ENCODE measurements around the gene VEZT. TPM values are rescaled to one million over a fixed set of nuclear protein-coding genes. Genes with fewer than 3 reads are reported as not detected.

Gene VEZT
- total RNA-seq, 1 experiment from 2014 or later: 107 TPM

GRCh38 chr12:95218150-95219133, 835 bp downstream of the VEZT start:
- ChIA-PET POLR2A (ENCODE audit: low non-redundant PET) (no interaction called here), CTCF (no interaction called here)
- Histone ChIP-seq H3K9me3 (ENCODE audit: low read depth, low read length, poor library complexity, severe bottlenecking) (no peaks in the 10 kb centered on the region), H3K4me1 (ENCODE audit: insufficient read depth, low read length, poor library complexity, severe bottlenecking) (peaks cover 7% of the 10 kb centered on the region), H3K27me3 (replicated peaks; ENCODE audit: insufficient read depth, low read depth, low read length, poor library complexity) (no peaks in the 10 kb centered on the region), H3K4me3 (ENCODE audit: low read depth, low read length, poor library complexity, severe bottlenecking) (peak overlapping the region; percentile 76), H3K27ac (ENCODE audit: low read depth, low read length, poor library complexity, severe bottlenecking) (peak overlapping the region; percentile 90), H3K36me3 (ENCODE audit: insufficient read depth, low read length, poor library complexity, severe bottlenecking) (no peaks in the 10 kb centered on the region)
- BruUV-seq (replicated peaks): TSS peak; percentile 64
- peak; percentile 73 for DNase-seq (ENCODE audit: low spot score)
- TF ChIP-seq EZH2 (IDR thresholded peaks at IDR 0.05; ENCODE audit: borderline replicate concordance, low read depth, low read length, poor library complexity, severe bottlenecking) (no peak), CTCF (conservative IDR thresholded peaks at IDR 0.05; ENCODE audit: low read depth, low read length) (no peak)
- intact Hi-C loops (cut with micrococcal nuclease; ENCODE audit: unreplicated experiment): loop anchor here (5.0 kb wide), 2 partner anchors 86 to 259 kb away; no protein-coding TSS in a partner anchor

DNA sequence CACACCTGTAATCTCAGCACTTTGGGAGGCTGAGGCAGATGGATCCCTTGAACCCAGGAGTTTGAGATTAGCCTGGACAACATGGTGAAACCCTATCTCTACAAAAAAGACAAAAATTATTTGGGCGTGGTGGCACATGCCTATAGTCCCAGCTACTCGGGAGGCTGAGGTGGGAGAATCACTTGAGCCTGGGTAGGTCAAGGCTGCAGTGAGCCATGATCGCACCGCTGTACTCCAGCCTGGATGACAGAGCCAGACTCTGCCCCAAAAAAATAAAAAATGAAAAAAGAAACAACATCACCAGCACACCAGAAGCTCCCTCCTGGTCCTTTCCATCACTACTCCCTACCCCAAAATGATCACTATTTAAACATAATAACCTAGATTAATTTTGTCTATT, 2.6 kb downstream of the VEZT start:
- DNase-seq (ENCODE audit: low spot score): no peak
- H3K4me3 ChIP-seq (ENCODE audit: low read depth, low read length, poor library complexity, severe bottlenecking): peak overlapping the region; percentile 76
- POLR2A ChIA-PET (ENCODE audit: low non-redundant PET): no interaction called here
- H3K4me1 ChIP-seq (ENCODE audit: insufficient read depth, low read length, poor library complexity, severe bottlenecking): peaks cover 17% of the 10 kb centered on the region
- no peak overlapping the region for H3K27ac ChIP-seq (ENCODE audit: low read depth, low read length, poor library complexity, severe bottlenecking)
- intact Hi-C loops (cut with micrococcal nuclease; ENCODE audit: unreplicated experiment): no loop called here
- CTCF ChIA-PET: no interaction called here
- peaks cover 10% of the 10 kb centered on the region for H3K36me3 ChIP-seq (ENCODE audit: insufficient read depth, low read length, poor library complexity, severe bottlenecking)
- H3K9me3 ChIP-seq (ENCODE audit: low read depth, low read length, poor library complexity, severe bottlenecking): no peaks in the 10 kb centered on the region
- no peak for TF ChIP-seq EZH2 (IDR thresholded peaks at IDR 0.05; ENCODE audit: borderline replicate concordance, low read depth, low read length, poor library complexity, severe bottlenecking)
- TF ChIP-seq CTCF (conservative IDR thresholded peaks at IDR 0.05; ENCODE audit: low read depth, low read length): no peak
- no peaks in the 10 kb centered on the region for H3K27me3 ChIP-seq (replicated peaks; ENCODE audit: insufficient read depth, low read depth, low read length, poor library complexity)
- no TSS peak for BruUV-seq (replicated peaks)

DNA sequence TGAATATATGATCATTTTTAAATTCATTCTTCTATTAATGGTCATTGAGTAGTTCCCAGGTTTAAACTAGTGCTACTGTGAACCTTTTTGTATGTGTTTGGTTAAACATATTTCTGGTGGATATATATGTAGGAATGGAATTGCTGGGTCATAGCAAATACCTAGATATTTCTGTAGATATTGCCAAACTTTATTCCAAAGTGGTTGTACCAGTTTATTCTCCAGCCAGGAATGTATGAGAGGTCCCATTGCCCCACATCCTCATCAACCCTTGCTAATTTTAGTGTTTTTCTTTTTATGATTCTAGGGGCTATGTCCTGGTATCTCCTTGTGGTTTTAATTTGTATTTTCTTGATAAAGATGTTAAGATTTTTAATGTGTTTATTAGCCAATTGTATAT, 3.1 kb downstream of the VEZT start:
- Histone ChIP-seq H3K36me3 (ENCODE audit: insufficient read depth, low read length, poor library complexity, severe bottlenecking) (peaks cover 10% of the 10 kb centered on the region), H3K4me3 (ENCODE audit: low read depth, low read length, poor library complexity, severe bottlenecking) (no peak overlapping the region), H3K9me3 (ENCODE audit: low read depth, low read length, poor library complexity, severe bottlenecking) (no peaks in the 10 kb centered on the region), H3K4me1 (ENCODE audit: insufficient read depth, low read length, poor library complexity, severe bottlenecking) (peaks cover 13% of the 10 kb centered on the region), H3K27ac (ENCODE audit: low read depth, low read length, poor library complexity, severe bottlenecking) (no peak overlapping the region), H3K27me3 (replicated peaks; ENCODE audit: insufficient read depth, low read depth, low read length, poor library complexity) (no peaks in the 10 kb centered on the region)
- no peak for DNase-seq (ENCODE audit: low spot score)
- ChIA-PET POLR2A (ENCODE audit: low non-redundant PET) (interaction anchor here (0.6 kb wide), 1 partner anchor 66 kb away, joined by 3 read pairs; no protein-coding TSS in a partner anchor), CTCF (no interaction called here)
- no TSS peak for BruUV-seq (replicated peaks)
- TF ChIP-seq CTCF (conservative IDR thresholded peaks at IDR 0.05; ENCODE audit: low read depth, low read length) (no peak), EZH2 (IDR thresholded peaks at IDR 0.05; ENCODE audit: borderline replicate concordance, low read depth, low read length, poor library complexity, severe bottlenecking) (no peak)
- intact Hi-C loops (cut with micrococcal nuclease; ENCODE audit: unreplicated experiment): no loop called here

Measured in A673 (cell line).